Measurements from ENCODE around the gene EHD3.

EHD3 gene

DNA sequence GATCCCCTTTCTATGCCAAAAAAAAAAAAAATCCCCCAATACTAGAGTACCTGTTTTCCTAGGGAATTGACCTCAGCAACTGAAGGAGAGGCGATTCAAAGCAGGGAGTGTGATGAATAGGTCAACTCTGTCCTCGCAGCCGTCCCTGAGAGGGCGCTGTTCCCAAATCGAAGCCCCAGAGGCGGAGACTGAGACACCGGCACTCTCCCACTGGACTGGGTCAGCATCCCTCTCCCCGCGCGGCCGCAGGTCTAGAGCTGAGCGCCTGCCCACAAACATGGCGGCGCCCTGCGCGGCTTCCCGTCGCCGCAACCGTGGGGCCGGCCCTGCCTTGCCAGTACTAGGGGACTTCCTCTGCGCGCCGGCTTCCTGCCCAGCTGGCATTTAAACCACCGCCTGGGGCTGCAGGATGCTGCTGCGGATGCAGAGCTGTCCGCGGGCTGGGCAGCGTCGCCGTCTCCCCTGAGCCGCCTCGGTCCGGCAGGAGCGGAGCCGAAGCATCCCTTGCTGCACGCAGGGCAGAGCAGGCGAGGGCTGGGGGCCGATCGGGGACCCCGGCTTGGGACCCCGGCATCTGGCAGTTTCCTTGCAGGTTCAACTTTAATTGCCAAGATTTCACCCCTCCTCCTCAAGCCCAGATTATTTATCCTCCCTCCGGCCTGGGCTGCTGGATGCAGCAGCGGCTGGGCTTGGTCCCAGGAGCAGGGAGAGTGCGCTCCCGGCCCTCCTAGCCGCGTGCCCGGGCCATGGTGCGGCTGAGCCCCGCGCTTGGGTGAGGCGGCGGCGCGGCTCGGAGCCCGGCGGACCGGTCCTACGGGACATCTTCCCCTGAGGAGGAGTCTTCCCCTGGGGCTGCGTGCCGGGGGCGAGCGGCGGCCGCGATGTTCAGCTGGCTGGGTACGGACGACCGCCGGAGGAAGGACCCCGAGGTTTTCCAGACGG, at the start of gene EHD3:
Gene EHD3, plus strand, starts transcription at position 412 of the 942 bp plus-strand sequence. Its CDS starts 470 bp downstream, at position 882.
- DNase-seq (ENCODE audit: low read depth): peak; percentile 74
- peak within 1 kb of the TSS; percentile 77 for H3K4me3 ChIP-seq (ENCODE audit: low read depth, low read length)

DNA sequence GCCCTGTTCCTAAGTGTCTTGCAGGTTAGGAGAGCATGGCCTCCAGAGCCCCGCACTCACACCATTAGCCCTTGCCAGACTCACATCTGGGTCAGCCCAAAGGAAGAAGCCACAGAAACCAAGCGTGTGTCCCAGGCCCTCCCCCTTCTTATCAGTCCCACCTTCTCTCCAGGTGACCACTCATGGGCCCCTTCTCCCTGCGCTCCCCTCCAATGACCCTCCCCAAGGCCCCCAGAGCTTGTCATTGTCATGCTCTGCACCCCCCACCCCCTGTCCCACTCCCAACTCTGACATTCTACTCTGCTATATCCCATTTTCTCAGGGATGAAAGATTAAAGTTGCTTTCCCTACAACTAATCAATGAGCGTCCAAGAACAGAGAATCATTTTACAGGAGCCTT, 46.8 kb upstream of the EHD3 start:
- no peak overlapping the region for H3K4me3 ChIP-seq (ENCODE audit: low read depth, low read length)
- DNase-seq (ENCODE audit: low read depth): no peak

DNA sequence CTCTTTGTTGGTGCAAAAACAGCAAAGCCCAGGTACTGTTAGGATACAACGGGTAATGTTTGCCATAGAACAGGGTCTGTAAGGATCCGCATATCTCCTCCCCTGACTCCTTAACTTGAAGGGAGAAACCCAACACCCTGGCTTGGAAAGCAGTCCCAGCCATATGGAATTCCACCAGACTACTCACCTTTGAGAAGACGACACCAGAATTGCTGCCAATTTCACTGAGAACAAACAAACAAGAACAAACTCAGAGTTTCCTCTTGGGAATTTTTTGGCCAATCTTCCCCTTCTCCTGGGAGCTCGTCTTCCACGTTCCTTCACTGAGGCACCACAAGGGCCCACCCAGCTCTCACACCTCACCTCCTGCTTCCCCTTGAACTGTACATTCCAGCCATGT, 45.8 kb upstream of the EHD3 start:
- no peak for DNase-seq (ENCODE audit: low read depth)
- H3K4me3 ChIP-seq (ENCODE audit: low read depth, low read length): no peak overlapping the region

DNA sequence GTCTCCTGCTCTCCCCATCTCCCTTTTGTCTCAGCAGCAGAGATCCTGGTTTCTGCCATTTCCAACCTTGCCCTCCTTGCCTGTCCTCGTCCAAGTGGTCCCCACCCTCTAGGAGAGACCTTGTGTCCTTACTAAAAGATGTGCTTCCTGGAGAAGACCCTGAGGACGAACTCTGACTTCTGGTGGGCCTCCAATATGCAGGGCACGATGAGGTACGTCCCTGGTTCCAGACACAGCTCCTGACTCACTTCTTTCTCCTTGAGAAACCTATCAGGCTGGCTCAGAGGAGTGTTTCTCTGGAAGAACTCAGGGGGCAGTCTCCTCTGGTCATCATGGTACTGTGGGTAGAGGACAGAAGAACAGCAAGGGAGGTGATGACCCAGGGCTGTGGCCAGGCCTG, 44.8 kb upstream of the EHD3 start:
- DNase-seq (ENCODE audit: low read depth): no peak
- H3K4me3 ChIP-seq (ENCODE audit: low read depth, low read length): no peak overlapping the region

DNA sequence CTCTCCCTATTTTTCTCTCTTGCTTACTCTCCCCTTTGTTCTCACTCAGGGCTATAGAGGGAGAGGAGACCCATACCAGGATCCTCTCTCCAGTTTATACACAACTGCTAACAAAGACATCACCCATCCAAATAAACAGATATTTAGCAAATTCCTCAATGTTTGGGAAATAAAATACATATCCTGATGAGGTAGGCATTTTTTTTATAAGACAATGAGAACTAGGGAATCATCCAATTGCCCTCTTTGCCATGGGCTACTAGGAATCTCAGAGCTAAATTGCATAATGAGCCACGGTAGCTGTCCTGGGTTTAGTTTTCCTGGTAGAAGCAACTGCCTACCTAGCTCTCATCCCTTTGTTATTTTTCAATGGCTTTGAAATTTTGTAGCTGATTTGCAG, 43.8 kb upstream of the EHD3 start:
- no peak for DNase-seq (ENCODE audit: low read depth)

DNA sequence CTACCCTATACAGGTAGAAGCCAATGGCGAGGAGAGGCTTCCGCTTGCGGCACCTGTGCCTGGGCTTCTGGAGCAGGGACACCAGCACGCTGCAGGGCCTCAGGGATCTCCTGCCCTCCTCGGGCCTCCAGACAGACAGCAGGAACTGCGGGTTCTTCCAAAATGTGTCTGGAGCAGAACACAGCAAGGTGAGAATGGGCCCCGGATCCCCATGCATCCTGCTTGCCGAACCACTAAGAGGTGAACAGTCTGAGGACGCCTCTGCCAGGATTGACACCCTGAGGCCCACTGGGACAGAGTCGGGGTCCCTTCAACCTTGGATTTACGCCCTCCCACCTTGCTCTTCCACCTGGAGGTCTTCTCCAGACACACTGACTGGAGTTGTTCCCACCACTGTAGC, 42.0 kb upstream of the EHD3 start:
- no peak overlapping the region for H3K4me3 ChIP-seq (ENCODE audit: low read depth, low read length)
- DNase-seq (ENCODE audit: low read depth): no peak

More for the DNA sequence above, 43.8 kb upstream of the EHD3 start:
- H3K4me3 ChIP-seq (ENCODE audit: low read depth, low read length): no peak overlapping the region

DNA sequence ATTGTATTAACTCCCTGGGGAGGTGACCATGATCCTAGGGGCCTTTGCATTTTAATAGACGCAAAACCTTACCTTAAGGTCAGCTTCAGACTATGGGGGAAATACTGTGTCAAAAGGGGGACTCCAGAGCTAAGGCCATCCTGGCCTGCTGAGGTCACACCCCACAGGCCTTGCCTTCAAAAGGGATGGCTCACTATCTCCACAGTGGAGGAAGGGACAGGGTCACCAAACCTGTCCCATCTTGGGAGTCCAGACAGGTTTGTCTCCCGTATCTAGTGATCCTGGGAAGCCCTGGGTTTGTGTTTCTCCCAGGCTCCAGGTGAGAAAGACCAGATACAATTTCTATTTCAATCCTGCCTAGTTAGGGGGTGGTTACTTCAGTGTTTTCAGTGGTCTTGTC, 41.6 kb upstream of the EHD3 start:
- DNase-seq (ENCODE audit: low read depth): no peak

DNA sequence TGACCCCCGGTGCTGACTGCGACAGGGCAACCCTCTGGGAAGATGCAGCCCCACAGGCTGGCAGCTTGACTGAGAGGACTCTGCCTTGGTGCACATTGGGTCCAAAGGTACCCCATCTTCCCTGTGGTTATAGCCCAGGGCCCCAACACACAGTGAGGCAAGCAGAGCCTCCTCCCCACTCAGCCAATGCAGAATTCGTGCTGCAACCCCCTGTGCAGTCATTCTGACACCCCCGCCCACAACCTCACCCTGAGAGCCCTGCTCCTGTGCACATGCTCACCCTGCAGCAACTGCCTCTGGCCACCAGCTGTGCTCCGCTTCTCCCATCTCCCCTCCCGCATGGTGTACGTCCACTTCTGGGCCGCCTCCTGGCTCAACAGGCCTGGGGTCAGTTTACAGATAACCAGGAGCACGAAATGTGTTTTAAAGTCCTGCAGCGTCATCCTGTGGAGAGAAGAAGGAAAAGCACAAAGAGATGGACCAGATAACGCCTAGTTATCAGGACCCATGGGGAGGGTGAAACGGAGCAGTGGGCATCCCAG, 41.0 kb upstream of the EHD3 start:
- no peak for DNase-seq (ENCODE audit: low read depth)
- H3K4me3 ChIP-seq (ENCODE audit: low read depth, low read length): no peak overlapping the region

More for the DNA sequence above, 41.6 kb upstream of the EHD3 start:
- no peak overlapping the region for H3K4me3 ChIP-seq (ENCODE audit: low read depth, low read length)

DNA sequence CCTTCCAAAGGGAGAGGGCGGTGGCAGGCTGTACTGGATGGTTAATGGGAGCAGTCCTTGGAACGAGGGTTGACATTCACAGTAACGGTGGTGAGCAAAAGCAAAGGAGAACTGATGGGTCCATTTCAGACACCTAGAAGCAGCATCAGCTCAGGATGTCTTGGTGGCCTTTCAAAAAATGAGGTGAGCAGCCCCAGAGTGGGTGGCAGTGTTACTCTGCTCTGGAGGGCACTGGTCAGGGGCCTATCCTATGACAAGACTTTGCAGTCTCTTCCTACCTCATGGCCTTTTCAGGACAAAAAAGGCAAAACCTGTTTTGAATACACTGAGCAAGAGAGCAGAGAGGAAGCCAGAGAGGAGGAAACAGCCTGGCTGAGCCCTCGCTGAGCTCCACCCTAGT, 40.1 kb upstream of the EHD3 start:
- no peak for DNase-seq (ENCODE audit: low read depth)
- no peak overlapping the region for H3K4me3 ChIP-seq (ENCODE audit: low read depth, low read length)

DNA sequence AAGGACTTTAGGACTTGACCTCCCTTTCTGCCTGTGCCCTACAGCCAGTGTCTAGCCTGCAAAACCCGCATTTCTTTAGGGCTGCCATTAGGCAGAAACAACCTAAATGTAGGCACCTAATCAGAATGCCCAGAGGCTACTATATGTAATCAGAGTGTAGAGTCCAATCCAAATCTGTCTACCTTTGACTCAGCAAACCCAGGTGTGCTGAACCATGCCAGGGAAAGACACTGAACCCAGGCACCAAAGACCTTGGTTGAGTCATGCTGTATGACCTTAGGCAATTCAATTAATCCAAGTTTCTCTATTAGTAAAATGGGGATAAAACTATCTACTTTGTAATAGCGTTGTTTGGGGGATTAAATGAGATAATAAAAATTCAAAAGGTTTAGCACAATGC, 37.3 kb upstream of the EHD3 start:
- no peak for DNase-seq (ENCODE audit: low read depth)
- H3K4me3 ChIP-seq (ENCODE audit: low read depth, low read length): no peak overlapping the region

DNA sequence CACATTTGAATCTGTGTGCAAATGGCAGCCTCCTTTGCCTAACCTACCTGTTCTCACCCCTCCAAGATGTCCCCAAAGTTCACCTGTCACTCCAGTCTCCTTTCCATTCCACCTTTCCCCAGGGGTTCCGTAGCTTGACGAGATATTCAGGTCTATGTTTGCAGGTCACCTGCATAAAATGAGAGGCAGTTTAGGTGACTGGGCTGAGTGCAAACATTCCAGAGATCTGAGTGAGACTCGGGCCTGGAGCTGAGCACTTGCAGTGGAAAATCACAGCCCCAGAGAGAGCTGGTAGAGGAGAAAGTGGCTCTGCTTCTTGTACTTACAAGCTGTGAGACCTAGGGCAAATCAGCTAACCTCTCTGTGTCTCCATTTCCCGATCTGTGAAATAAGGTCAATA, 36.8 kb upstream of the EHD3 start:
- no peak overlapping the region for H3K4me3 ChIP-seq (ENCODE audit: low read depth, low read length)
- DNase-seq (ENCODE audit: low read depth): no peak

DNA sequence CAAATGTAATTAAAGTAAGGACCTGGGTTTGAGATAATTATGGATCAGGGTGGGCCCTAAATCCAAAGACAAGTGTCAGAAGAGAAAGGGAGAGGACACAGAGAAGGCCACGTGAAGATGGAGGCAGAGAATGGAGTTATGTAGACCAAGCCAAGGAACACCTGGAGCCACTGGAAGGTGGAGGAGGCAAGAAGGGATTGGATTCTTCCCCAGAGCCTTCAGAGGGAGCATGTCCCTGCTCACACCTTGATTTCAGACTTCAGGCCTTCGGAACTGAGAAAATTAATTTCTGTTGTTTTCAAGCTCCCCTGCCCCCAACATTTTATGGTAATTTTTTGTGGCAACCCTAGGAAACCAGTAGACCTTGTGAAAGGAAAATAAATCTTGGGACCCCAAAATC, 36.3 kb upstream of the EHD3 start:
- no peak overlapping the region for H3K4me3 ChIP-seq (ENCODE audit: low read depth, low read length)
- no peak for DNase-seq (ENCODE audit: low read depth)

DNA sequence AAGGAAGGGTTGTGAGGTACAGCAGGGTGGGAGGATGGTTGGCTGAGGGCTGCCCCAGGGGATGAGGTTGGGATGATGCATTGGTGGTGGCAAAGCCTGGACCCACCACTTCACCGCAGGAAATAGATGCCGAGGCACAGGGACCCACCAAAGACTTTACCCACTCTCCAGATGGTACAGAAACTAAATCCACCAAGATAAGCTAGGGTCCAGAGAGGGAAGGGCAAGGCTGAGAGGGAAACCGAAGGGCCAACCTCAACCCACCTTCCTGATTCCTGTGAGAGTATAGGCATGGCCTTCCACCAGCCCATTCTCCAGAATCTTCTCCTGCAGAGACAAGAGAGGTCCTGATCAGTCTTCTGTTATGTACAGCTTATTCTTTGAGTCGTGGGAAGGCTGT, 34.7 kb upstream of the EHD3 start:
- DNase-seq (ENCODE audit: low read depth): no peak

DNA sequence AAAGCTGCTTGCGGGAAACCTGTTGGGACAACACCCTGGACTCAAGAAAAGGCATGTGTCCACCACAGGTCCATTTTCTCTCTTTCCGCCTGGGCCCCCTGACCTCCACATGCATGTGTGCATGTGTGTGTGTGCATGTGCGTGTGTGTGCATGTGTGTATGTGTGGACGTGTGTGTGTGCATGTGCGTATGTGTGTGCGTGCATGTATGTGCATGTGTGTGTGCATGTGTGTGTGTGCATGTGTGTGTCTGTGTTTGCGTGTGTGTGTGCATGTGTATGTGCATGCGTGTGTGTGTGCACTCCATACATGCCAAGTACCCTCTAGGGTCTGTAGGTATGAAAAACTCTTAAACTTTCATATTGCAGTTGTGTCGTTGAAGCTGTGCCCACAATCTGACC, 33.0 kb upstream of the EHD3 start:
- no peak for DNase-seq (ENCODE audit: low read depth)
- H3K4me3 ChIP-seq (ENCODE audit: low read depth, low read length): no peak overlapping the region

More for the DNA sequence above, 34.7 kb upstream of the EHD3 start:
- H3K4me3 ChIP-seq (ENCODE audit: low read depth, low read length): no peak overlapping the region

DNA sequence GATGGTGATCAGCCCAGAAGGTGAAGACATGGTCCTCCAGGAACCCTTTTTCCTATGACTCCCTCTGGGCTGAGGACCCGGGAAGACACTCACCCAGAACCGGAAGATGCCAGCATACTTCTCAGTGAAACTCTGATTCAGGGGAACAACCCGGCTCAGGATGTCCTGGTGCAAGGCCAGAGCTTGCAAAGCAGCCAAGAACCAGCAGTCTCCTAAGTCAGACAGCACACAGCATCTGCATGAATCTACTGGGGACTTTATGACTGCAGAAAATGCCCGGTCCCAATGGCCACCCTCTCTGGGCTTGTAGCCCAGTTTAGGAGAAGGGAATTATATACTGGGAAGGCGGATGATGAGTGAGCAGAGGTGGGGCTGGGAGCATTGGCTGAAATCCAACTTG, 31.9 kb upstream of the EHD3 start:
- DNase-seq (ENCODE audit: low read depth): no peak
- H3K4me3 ChIP-seq (ENCODE audit: low read depth, low read length): no peak overlapping the region

DNA sequence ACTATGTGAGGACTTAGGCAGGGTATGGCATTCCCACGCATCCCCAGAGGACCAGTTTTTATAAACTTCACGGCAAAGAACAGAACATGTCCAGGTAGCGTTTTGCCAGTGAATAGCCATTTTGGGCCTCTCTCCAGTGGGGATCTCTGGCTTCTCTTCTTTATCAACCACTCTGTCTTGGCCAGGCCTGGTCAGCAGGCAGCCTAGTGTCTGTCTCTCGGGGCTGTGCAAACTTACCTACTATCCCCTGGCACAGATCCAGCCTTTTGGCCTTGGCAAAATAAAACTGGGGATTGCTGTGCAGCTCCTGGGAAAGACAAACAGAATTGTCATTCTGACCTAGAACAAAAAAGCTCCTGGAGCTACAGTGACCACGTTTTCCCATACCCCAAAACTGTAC, 31.1 kb upstream of the EHD3 start:
- no peak for DNase-seq (ENCODE audit: low read depth)
- no peak overlapping the region for H3K4me3 ChIP-seq (ENCODE audit: low read depth, low read length)

DNA sequence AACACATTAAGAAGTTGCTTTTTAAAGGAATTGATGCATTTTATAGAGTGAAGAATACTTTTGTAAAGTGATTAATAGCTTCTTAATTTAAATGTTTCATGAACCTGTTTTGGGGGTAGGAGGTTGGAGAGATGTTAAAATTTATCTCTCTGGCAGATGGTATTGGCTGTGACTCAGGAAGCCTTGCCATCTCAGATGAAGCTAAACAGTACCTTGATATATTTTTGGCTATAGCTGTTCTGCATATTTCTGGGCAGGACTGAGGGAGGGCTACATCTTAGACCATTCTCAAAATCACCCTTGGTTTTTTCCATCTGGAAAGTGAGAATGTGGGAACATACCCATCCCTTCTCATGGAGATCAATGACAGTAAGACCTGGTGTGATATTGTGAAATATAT, 30.0 kb upstream of the EHD3 start:
- H3K4me3 ChIP-seq (ENCODE audit: low read depth, low read length): no peak overlapping the region
- DNase-seq (ENCODE audit: low read depth): no peak

DNA sequence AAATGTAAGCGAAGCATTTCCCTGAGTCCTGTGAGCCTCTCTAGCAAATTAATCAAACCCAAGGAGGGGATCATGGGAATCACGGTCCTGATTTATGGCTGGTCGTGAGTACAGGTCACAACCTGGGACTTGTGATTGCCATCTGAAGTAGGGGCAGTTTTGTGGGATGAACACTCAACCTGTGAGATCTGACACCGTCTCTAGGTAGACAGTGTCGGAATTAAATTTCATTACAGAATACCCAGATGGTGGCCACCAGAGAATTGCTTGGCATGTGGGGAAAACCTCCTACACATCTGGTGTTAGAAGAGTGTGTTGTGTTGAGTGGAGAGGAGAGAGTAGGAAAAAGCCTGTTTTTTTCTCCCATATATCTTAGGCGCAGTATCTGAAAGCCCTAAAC, 29.2 kb upstream of the EHD3 start:
- no peak overlapping the region for H3K4me3 ChIP-seq (ENCODE audit: low read depth, low read length)
- no peak for DNase-seq (ENCODE audit: low read depth)

DNA sequence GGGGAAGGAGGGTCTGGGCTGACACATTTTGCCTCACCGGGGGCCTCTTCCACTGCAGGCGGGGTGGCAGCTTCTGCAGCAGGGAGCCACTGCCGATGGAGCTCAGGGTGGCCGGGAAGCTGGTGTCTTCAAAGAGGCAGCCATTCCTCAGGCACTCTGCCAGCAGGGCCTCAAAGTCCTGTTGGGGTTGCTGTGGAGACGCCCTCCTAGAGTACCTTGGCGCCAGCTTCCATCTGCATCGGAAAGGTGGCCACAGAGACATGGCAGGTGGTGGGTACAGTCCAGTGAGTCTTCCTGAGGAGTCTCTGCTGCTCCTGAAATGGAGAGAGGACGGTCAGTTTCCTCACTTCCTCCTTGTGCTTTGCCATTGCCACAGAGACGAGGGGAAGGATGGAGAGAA, 28.8 kb upstream of the EHD3 start:
- H3K4me3 ChIP-seq (ENCODE audit: low read depth, low read length): no peak overlapping the region
- DNase-seq (ENCODE audit: low read depth): no peak

DNA sequence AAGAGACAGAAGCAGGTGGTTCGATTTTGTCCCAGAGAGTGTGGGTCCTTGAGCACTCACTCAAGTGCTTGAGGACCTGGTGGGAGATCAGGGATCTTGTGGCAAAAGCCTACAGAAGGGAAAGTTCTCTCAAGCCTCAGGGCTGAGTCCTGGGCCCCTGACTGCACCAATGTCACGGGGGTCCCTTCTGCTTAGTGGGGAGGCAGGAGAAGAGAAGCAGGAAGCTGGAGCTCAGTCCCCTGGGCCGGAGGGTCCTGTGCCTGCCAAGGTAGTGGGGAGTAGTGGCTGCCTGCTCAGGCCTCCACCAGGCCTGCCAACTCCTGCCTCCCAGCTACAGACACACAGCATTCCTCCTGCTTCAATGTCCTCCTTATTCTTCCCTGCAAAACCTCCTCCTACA, 28.3 kb upstream of the EHD3 start:
- no peak for DNase-seq (ENCODE audit: low read depth)

DNA sequence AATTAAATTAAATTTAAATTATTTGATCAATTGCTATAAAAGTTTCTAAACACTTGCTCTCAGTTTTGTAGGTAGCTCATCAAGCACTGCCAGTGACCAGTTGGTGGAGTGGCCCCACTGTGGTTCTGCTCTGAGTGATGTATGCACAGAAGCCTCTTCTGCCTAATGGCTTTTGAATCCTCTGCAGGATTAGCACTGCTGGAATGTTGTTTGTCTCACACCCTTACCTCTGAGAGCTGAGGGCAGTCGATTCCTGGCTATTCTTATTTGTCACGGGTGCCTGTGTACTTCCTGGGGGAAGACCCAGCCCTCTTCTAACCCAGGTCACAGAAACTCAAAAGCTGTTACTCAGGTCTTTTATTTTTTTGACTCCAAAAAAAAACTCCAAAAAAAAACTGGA, 26.2 kb upstream of the EHD3 start:
- no peak overlapping the region for H3K4me3 ChIP-seq (ENCODE audit: low read depth, low read length)
- no peak for DNase-seq (ENCODE audit: low read depth)

More for the DNA sequence above, 28.3 kb upstream of the EHD3 start:
- no peak overlapping the region for H3K4me3 ChIP-seq (ENCODE audit: low read depth, low read length)
